Fibroblast of skin of scalp (primary cell): ENCODE data around the gene SHKBP1.

ENCODE experiments used
- DNase-seq: peaks from one replicate; pipeline ENCODE4 v3.0.0-alpha.2; 2013

SHKBP1 gene

GRCh38 chr19:40601134-40601974 is 24.7 kb downstream of the SHKBP1 start, which contains the start of gene LTBP4:
TSS of gene LTBP4 (plus strand) at chr19:40601369. CDS start at chr19:40601388, 19 bp downstream.
- DNase-seq, result peak; percentile 32

DNA sequence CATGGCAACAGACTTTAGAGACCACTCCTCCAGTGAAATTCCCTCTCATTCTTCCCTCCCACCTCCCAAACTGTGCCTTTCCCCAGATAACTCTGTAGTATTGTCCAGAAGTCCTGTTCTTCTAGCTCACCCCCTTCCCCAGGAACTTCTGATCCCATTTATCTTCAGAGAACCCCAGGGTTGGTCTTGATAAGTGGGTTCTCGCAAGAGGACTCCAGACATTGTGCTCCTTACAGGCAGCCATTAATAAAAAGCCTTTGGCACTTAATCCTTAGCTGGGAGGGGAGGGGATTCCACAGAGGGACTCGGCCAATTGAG is 26.4 kb downstream of the SHKBP1 start:
- DNase-seq, result no peak

- DNase-seq, result peak; percentile 93
Observed at GRCh38 chr19:40603389-40604170, 26.9 kb downstream of the SHKBP1 start.

- DNase-seq, result no peak
Observed at GRCh38 chr19:40604171-40604646, 27.5 kb downstream of the SHKBP1 start.

DNA sequence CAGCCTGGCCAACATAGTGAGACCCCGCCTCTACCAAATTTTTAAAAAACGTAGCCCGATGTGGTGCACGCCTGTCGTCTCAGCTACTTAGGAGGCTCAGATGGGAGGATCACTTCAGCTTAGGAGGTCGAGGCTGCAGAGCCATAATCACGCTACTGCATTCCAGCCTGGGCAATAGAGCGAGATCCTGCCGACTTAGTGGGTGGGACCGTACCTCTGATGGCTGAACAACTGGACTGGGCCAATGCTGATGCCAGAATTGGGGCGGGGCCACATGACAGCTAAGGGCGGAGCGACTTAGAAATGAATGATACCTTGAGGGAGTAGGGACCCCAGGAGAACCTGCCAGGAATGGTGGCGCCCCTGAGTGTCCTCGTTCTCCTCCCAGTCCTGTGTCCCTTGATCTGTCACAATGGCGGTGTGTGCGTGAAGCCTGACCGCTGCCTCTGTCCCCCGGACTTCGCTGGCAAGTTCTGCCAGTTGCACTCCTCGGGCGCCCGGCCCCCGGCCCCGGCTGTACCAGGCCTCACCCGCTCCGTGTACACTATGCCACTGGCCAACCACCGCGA is 28.1 kb downstream of the SHKBP1 start:
- no peak for DNase-seq

- DNase-seq, result peak; percentile 57
Observed at GRCh38 chr19:40605216-40605971, 28.7 kb downstream of the SHKBP1 start.

DNA sequence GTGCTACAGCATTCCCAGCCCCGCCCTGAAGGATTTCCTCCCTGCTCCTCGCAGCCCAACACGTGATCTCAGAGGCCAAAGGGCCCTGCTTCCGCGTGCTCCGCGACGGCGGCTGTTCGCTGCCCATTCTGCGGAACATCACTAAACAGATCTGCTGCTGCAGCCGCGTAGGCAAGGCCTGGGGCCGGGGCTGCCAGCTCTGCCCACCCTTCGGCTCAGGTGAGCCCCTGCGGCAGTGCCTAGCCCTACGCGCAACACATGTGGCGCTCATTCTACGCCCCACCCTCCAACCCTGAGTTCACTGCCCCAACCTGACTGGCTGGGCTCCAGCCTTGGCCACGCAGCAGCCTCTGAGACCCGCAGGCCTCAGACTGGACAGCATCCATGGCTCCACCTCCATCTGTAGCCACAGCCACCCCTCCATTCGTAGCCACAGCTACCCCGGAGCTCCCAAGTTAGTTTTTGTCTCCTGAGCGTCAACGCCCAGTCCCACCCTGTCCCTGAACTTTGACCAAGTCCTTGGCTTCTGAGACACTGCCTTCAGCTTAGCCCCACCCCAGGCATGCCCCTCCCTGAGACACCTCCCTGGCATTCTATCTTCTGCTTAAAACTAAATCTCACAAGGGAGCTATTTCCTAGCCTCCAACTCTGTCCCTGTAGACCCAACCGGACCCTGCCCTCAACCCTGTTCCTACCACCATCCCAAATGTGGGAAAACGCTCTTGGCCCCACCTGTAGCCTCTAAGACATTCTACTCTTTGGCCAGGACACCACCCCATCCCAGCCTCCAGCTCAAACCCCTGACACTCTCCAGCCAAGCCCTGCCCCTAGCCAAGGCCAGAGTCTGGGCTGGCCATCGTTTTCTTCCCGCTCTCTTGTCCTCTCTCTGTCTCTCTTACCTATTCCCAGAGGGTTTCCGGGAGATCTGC is 30.9 kb downstream of the SHKBP1 start:
- DNase-seq, result no peak

GRCh38 chr19:40608240-40608621 is 31.6 kb downstream of the SHKBP1 start:
- DNase-seq, result no peak

- no peak for DNase-seq
Observed at GRCh38 chr19:40608957-40609356, 32.3 kb downstream of the SHKBP1 start.

GRCh38 chr19:40609561-40610395 is 33.1 kb downstream of the SHKBP1 start:
- DNase-seq, result peak; percentile 85

- no peak for DNase-seq
Observed at GRCh38 chr19:40610396-40611064, 33.9 kb downstream of the SHKBP1 start.

DNA sequence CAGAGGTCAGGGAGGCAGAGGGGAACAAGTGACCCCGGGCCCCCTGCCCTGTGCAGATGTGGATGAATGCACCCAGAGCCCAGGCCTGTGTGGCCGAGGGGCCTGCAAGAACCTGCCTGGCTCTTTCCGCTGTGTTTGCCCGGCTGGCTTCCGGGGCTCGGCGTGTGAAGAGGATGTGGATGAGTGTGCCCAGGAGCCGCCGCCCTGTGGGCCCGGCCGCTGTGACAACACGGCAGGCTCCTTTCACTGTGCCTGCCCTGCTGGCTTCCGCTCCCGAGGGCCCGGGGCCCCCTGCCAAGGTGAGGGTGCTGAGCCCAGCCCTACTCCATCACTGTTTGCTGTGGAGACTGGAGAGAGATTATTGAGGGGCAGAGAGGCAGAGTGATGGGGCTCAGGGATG is 34.4 kb downstream of the SHKBP1 start:
- DNase-seq, result no peak

GRCh38 chr19:40611900-40612698 is 35.4 kb downstream of the SHKBP1 start:
- no peak for DNase-seq

DNA sequence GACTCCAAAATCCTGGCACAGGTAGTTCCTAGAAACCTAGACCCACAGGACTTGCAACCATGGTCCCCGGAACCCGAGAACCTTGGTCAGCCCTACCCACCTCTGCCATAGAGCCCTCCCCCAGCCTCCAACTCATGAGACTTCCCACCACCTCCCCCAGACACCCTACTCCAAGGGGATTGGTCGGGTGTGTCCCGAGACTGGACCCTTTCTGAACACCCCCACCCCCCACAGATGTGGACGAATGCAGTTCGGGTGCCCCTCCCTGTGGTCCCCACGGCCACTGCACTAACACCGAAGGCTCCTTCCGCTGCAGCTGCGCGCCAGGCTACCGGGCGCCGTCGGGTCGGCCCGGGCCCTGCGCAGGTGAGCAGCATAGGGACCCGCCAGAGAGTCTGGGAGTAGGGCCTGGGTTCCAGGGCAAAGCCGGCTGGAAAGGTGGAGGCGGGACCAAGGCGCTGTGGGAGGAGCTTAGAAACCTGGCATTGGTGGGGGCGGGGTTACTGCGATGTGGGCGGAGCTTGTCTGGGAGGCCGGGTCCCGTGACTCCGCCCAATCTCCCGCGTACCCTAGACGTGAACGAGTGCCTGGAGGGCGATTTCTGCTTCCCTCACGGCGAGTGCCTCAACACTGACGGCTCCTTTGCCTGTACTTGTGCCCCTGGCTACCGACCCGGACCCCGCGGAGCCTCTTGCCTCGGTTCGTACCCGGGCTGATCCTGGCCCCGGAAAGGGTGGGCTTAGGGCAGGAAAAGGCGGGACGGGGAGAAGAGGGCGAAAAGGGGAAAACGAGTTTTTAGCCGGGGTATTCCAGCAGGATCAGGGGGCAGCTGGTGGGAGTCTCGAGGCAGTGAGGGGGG is 36.4 kb downstream of the SHKBP1 start:
- DNase-seq, result peak; percentile 35

- peak; percentile 79 for DNase-seq
Observed at GRCh38 chr19:40613690-40614621, 37.3 kb downstream of the SHKBP1 start.

- DNase-seq, result peak; percentile 94
Observed at GRCh38 chr19:40614622-40615411, 38.1 kb downstream of the SHKBP1 start.
